HG03060 (cell line): Measurements from ENCODE around the gene BTG2.

Experiments
- ATAC-seq: cut with Tn5 transposase; IDR thresholded peaks from one replicate; pipeline ENCODE4 v1.9.1; 2021; ENCODE audit warnings: low read depth, moderate number of reproducible peaks; ENCODE audit not compliant: unreplicated experiment

BTG2 gene

DNA sequence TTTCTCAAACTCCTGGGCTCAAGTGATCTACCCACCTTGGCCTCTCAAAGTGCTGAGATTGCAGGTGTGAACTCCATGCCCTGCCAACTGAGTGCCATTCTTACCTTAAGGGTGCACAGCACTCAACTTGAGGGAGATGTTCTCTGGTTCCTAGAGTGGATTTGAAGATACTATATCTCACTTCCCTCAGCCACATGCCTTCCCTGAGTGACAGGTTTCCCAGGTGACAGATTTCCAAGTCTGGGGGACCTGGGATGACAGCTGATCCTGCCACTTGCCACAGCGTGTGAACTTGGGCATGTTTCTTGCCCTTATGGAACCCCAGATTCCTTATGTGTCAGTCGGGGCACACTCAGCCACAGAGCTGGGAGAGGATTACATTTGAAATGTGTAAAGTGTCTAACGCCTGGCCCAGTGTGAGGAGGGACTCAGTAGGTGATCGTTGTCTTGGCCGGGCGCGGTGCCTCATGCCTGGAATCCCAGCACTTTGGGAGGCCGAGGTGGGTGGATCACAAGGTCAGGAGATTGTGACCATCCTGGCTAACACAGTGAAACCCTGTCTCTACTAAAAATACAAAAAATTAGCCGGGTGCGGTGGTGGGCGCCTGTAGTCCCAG is 29.6 kb upstream of the BTG2 start:
- no peak for ATAC-seq

DNA sequence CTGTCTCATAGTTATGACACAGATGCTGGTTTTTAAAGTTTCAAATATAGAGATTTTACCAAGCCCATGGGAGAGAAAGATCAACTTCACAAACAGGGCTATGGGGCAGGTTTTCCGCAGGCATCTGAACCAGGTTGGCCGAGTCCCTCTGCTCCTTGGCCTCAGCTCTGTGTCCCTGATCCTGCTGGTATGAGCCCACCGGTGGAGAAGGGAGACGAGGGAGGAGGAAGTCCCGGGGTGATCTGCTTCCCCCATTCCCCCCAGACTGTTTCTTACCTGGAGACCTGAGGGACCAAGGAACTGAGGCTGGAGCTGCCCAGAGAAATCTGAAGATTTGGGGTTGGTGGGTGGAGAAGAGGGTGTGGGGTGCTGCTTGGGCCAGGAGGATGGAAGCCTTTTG is 28.9 kb upstream of the BTG2 start:
- no peak for ATAC-seq

DNA sequence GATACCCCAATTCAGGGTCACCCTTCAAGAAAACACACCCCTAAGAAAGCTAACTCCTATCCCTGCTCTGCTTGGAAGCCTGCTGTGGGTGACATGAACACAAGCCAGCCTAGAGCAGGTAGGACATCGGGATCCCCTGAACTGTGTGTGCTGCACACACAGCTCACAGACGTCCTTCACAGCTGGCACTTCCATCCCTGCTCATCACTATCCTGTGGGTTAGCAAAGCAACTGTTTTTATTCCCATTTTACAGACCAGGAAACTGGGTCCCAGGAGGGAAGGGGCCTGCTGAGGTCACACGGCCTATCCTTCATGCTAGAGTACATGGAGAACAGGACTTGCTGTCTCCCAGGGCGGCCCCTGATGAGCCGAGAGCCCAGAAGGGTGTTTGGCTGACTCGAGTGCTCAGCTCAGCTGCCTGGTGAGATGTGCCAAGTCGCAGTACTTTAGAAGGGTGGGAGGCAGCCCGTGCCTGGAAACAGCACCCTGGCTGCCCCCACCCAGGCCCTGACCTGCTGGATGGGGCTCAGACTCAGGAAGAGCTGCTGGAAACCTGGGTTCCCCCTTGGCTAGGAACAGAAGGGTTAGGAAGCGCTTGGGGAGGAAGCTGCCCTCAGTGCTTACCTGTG is 28.3 kb upstream of the BTG2 start:
- no peak for ATAC-seq

DNA sequence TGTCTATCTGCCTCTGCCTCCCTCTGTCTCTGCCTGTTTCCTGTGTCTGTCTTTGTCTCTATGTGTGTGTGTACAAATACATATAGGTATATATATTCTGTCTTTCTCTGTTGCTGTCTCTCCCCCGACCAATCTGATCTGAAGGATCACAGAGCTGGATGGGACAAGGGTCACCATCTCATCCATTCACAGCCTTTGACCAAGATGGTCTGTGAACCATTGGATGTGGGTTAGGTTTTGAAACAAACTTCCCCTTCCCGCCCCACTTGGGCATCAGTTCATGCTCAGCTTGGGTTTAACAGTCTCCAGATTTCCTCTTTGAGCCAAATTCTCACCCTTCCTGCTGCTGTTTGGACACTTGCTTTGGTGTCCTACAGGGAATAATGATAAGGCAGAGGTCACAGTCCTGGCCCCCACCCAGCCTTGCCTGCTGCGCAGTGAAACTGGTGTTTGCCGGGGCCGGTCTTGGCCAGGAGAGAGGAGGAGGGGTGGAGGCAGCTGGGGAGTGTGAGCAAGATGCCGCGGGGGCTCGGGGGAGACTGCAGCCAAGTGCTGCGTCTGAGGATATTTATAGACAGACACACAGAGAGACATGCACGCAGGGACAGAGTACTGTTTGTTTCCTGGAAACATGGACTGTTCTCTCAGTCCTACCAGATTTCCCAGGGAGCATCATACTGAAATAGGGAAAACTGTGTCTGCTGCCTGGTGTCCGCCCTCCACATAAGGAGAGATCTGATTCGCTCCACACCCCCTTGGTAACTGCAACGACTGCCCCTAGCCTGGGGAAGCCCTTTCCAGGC is 27.0 kb upstream of the BTG2 start:
- no peak for ATAC-seq

DNA sequence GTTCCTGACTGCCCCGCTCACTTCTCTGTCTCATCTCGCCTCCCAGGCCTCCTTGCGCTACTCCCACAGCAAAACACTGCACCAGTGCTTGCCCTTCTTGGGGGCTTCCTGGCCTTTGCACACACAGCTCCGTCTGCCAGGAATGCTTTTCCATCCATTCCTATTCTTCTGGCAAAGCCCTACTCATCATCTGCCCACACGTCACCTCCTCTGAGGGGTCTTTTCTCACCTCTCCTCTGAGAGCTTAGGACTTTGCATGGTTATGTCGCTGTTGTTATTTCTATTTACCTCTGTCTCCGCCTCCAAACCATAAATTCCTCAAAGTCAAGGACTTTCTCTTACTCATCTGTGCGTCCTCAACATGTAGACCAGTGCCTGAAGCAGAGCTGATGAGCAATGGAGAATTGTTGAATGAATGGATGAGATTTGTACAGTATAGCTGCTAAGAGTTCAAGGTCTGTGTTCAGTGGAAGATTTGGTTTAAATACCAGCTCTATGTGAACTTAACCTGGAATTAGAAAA is 26.4 kb upstream of the BTG2 start:
- no peak for ATAC-seq

DNA sequence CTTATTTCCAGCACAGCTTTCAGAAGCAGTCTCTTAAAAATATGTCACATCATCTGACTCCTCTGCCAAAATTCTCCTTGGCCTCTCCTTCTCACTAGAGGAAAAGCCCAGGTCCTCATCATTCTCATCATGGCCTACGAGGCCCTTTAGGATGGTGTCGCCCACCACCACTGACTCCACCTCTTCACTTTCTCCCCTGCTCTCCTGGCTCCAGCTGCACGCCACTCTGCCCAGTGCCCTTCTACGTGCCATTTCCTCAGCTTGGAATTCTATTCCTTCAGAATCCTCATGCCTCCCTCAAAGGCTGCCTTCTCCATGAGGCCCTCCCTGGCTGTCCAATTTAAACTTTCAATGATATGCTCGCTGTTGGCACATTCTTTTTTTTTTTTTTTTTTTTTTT is 25.3 kb upstream of the BTG2 start:
- ATAC-seq: no peak

DNA sequence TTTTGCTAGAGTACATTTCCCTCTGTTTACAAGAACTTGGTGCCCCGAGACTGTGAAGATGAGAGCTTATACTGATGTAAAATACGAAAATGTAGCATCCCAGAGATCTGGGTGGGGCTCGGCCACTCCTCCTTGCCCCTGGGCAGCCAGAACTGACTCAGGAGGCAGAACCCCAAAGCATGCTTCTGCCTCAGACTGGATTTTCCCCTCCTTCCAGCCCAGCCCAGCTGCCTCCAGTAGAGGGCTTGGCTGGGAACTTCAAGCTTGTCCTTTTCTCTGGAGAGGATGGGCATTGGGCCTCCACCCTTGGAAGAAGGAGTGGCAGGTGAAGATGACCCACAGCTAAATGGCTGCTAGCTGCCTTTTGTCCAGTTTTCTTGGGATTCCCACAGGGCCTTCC is 24.3 kb upstream of the BTG2 start:
- ATAC-seq: no peak

DNA sequence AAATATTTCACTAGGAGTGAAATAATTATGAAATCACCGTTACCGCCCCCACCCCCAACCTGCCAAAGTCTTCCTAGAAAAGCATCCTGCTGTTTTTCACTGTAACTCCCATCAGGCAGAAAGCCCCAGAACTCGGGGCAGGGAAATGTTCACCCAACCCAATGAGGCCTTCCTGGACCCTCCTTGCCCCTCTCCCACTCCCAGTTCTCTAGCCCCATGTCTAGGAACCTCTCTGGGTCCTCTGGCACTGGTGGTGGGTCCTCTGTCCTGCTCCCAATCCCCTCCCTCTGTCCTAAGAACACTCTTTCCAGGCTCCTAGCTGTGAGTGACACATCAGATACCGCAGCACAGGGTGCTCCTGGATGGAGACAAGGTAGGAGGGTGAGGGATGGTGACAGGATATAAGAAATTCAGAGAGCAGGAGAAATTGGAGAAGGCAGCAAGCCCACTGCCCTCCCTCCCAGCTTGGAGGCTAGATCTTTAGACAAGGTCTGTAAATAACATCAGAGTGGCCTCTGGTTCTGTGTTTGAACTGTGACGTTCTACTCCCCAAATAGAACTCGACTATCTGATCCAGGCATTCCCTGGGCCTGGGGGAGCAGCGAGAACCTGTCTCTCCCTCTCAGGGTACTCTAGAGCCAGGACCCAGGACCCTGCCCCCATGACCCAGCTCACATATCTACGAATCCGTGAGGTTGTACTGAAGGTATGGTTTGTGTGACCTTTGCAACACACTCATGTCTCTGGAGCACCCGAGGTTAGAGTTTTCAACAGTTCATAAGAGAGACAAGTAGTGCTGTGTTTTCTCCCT is 23.3 kb upstream of the BTG2 start:
- ATAC-seq: no peak

DNA sequence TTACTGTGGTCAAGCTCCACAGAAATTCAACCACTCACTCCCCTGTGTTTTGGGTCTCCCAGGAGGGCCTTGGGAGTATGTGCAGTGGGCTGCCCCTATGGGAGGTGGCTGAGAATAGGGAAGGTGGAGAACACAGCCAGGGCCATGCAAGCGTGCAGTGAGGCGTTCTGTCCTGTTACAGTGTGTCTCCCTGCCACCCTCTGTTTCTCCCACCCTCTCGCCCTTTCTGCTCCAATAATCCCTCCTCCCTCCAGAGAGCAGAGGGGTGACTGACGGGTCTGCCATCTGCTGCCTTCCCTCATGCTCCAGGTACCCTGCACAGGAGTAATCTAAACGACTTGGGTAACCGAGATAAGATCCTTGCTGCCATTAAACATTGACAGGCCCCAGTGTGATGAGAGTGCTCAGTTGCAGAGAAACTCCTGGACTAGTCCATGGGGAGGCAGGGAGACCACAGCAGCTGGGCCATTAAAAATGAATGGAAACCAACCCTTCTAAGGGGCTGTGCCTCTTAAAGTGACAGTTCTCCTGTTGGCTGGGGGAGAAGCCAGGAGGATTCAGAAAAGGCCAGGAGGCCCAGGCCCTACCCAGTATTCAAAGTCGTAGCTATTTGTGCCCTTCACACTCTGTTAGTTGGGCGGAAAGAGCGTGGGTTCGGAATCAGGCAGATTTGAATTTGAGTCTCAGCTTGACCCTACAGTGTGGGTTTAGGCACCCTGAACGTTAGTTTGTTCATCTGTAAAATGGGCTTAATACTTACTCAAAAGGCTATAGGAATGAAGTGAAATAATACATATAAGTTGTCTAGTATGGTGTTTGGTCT is 22.4 kb upstream of the BTG2 start:
- ATAC-seq: no peak

DNA sequence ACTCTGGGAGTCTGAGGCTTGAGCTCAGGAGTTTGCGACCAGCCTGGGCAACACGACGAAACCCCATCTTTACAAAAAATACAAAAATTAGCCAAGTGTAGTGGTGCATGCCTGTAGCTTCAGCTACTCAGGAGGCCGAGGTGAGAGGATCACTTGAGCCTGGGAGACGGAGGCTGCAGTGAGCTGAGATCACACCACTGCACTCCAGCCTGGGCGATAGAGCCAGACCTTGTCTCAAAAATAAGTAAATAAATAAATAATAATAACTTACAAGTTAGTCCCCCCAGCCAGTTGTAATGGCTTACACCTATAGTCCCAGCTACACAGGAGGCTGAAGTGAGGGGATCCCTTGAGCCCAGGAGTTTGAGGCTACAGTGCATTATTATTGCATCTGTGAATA is 21.7 kb upstream of the BTG2 start:
- no peak for ATAC-seq

DNA sequence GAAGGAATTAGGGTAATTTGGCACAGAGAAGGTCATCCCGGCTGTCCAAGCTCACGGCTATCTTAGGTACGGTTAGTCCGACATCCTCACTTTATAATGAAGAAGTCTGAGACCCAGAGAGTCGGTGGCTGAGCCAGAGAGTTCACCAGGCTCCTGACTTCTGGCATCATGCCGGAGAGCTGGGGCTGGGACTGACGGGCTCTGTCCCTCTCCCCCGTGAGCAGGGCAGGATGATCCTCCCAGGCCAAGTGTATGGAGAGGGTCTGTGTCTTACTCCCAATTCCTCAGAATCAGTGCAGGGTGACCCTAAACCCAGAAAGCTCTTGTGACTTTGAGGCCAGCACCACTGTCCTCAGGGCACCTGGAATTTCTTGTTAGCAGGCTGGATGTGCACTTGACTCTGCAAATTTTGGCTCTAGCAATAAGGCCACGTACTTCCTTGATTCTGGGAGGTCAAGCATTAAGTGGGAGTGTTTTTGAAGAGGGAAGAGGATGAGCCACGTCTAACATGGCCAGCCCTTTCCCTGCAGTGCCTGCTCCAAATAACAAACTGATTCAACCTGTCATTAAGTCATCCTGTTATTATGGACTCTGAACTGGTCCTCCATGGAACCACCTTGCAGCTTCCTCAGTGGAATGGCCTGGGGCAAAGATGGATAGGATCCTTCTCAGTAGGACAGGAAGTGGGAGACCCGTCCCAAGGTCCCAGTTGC is 20.8 kb upstream of the BTG2 start:
- no peak for ATAC-seq

DNA sequence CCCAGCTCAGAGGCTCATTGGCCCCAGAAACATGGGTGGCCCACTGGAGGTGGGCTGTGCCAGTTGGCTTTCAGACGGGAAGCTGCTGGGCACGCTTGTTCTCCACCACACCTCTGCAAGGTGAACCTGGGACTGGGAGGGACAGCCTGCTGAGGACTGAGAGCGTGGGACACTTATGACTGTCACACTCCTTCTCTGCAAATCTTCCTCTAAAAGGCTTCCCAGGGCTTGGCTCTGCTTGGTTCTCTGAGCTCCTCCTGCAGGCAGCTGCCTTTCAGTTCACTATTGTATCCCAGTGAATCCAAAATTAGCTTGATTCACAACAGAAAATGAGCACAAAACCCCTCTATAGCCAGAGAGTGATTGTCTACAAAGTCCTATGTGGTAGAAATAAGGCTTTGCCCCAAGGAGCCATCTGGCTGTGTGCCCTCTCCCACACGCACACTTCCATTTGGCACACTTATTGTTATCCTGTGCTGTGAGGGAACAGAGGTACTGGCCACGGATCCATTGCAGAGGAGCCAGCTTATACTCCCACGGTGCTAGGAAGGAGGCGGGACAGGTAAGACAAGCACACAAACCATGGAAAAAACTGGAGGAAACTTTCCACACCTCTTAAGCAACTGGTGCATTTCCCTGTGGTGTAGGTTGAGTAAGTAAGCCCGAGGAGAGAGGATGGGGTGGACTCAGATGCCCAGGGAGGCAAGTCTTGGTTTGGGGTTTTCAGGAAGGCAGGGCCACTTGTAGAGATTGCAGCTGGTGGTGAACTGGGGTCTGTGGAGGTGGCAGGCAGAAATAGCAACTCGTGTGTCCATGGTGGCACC is 18.9 kb upstream of the BTG2 start:
- no peak for ATAC-seq

DNA sequence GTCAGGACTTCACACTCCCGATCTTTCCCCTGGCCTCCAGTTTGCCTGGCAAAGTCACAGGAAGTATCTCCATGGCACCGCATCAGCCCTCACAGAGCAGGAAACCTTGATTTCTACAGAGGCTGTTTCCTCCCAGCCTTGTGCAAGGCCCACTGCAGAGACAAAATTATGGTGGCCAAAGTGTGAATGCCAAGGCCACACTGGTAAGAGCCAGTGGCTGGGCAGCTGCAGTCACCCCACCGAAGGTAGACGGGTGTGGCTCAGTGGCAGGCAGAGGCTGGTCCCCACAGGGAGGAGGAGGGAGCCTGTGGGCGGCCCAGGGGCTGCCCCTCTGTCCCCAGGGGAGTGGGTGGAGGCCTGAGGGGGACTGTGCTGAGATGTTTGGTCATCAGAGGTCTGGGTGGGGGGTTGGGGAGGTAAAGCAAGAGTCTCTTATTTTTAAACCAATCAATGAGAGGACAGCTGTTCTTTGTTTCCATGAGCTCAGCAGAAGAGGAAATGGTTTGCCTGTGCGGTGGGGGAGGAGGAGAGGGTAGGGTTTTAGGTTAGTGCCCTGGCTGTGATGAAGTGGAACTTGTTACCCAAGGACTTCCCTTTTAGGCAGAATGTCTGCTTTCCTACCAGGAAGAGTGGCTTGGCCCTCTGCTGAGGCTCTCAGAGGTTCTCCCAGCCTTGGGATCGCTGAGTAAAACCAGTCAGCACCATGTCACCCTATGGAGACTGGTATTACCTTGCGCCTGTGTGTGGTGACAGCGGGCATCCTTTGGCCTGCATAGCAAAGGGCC is 18.0 kb upstream of the BTG2 start:
- peak; percentile 30 for ATAC-seq

DNA sequence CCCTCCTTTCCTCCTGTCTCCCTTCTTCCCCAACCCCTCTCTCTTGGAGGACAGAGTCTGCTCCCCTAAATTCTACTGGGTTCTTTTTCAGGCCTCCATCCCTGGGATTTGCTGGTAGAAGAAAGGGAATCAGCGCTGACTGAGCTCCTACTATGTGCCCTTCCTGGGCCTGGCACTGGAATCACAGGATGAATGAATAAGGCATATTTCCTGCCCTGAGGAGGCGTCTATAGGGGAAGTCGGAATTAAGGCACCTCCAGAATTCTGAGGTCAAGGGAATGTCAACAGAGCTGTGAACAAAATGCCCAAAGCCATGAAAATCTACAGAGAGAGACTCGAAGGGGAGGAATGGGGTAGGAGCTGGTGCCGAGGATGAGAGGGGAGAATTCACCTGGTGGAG is 17.4 kb upstream of the BTG2 start:
- no peak for ATAC-seq

DNA sequence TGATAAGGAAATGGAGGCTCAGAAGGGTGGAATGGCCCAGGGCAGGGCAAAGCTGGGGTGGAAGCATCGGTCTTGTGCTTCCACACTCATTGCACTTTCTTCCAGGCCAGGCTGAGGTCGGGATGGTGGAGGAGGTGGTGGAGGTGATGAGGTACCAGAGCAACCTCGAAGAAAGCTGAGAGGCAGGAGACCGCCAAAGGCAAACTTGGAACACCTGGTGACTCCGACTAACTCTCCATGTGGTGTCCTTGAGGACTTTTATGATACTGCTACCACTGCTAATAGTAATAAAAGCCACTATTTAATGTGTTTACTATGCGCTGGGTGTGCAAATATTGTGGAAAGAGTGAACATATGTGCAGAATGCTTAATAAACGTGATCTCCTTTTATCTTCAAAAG is 16.9 kb upstream of the BTG2 start:
- no peak for ATAC-seq

DNA sequence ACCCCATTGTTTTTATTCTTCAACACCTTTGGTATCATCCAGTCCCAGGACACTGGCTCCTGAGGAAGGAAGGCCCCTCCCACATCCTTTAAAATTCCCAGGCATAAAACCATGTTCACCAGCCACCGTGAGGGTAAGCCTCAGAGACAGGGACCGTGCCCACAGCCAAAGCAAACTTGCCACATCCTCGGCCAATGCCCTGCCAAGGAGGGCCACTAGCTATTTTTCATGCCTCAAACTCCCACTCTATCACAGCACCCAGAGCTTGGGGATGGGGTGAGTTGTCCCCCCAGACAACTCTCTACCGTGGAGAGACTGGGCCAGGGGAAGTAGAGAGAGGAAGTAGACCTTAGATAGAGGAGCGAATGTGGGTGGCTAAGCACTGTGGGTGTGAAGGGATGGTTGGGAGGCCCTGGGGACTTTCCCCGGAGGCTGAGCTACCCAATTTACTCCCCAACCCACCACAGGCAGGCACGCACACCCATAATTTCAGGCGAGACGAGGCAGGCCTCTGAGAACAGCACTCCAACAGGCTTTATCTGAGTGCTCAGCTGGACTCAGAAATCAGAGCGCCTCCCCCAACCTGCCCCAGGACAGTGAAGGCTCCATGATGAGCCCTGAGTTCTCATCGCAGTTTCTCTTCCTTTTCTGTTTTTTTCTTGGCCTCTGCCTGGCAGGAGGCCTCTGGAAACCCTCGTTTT is 15.9 kb upstream of the BTG2 start:
- ATAC-seq: peak; percentile 50

DNA sequence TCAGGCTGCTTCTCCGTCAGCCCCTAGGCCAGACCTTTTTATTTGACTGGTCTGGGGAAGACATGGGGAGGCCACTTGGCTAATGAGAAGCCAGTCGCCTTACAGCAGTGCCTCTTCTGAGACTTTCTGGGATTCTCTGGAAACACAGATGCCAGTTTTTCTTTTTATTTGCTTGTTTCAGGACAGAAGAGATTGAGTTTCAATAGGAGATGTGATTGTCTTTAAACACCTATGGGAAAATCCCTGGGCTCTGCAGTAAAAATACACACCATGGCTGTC is 15.4 kb upstream of the BTG2 start:
- ATAC-seq: no peak
